OCI-LY3 (cell line): Measurements from ENCODE around the gene NPPB.

Experiments
- H2AFZ ChIP-seq: fragments of 200-600, 300-600 bp; shearing (Covaris generic); 2 replicates; pipeline ENCODE4 v1.6.0; 2014; ENCODE audit warnings: antibody characterized with exemption, low read depth, low read length
- H3K27ac ChIP-seq: fragments of 200-600, 300-600 bp; sonication (generic); 2 replicates; pipeline ENCODE4 v1.5.1; 2014; ENCODE audit warnings: mild to moderate bottlenecking, low read length, moderate library complexity, mixed read lengths
- H3K27me3 ChIP-seq: fragments of 200-600, 300-600 bp; sonication (generic); 2 replicates; pipeline ENCODE4 v1.6.1; 2014; ENCODE audit warnings: low read depth, low read length, mixed read lengths
- H3K36me3 ChIP-seq: fragments of 200-600, 300-600 bp; sonication (generic); replicated peaks from 2 replicates; pipeline ENCODE3; 2014; ENCODE audit warnings: low read depth, low read length, mixed read lengths
- H3K4me1 ChIP-seq: fragments of 300-600, 200-600 bp; sonication (generic); 2 replicates; pipeline ENCODE4 v1.6.1; 2014; ENCODE audit warnings: low read length, mixed read lengths
- H3K4me2 ChIP-seq: fragments of 200-600, 300-600 bp; sonication (generic); 2 replicates; pipeline ENCODE4 v1.6.1; 2014; ENCODE audit warnings: low read length, mixed read lengths
- H3K4me3 ChIP-seq: fragments of 300-600, 200-600 bp; sonication (generic); 2 replicates; pipeline ENCODE4 v1.5.1; 2014; ENCODE audit warnings: antibody characterized with exemption, mild to moderate bottlenecking, low read length, moderate library complexity
- H3K79me2 ChIP-seq: fragments of 300-600, 200-600 bp; shearing (Covaris generic); 2 replicates; pipeline ENCODE4 v1.6.1; 2014; ENCODE audit warnings: mild to moderate bottlenecking, low read length, mixed read lengths
- H3K9ac ChIP-seq: fragments of 300-600, 200-600 bp; shearing (Covaris generic); 2 replicates; pipeline ENCODE4 v1.6.0; 2014; ENCODE audit warnings: mild to moderate bottlenecking, low read length, moderate library complexity
- H3K9me3 ChIP-seq: fragments of 200-600, 300-600 bp; shearing (Covaris generic); 2 replicates; pipeline ENCODE4 v1.6.1; 2014; ENCODE audit warnings: low read length, mixed read lengths; ENCODE audit not compliant: insufficient read depth
- H4K20me1 ChIP-seq: fragments of 200-600, 300-600 bp; sonication (generic); 2 replicates; pipeline ENCODE4 v1.6.1; 2016; ENCODE audit warnings: low read length, mixed read lengths; ENCODE audit not compliant: insufficient read depth
- CTCF ChIP-seq: fragments of 200-600, 300-600 bp; sonication (generic); IDR thresholded peaks from 2 replicates; pipeline ENCODE4 v1.5.1; 2014; ENCODE audit warnings: antibody characterized with exemption, low read length, low read depth
- EZH2phosphoT487 ChIP-seq: fragments of 200-600 bp; shearing (Covaris generic); IDR thresholded peaks from 2 replicates; pipeline ENCODE4 v1.6.1; 2018; ENCODE audit warnings: antibody characterized with exemption, mixed run types, low read depth

NPPB gene

GRCh38 chr1:11848373-11848700 is 10.4 kb downstream of the NPPB start:
- H3K79me2 ChIP-seq = no peaks in the 10 kb centered on the region
- peaks cover 9% of the 10 kb centered on the region for H3K36me3 ChIP-seq
- no peaks in the 10 kb centered on the region for H3K4me1 ChIP-seq
- H3K27me3 ChIP-seq = no peaks in the 10 kb centered on the region
- no peaks in the 10 kb centered on the region for H3K9me3 ChIP-seq
- H3K4me2 ChIP-seq = no peak overlapping the region
- no peak overlapping the region for H3K9ac ChIP-seq
- H2AFZ ChIP-seq = no peak overlapping the region
- no peak for TF ChIP-seq CTCF
- H4K20me1 ChIP-seq = no peaks in the 10 kb centered on the region
- H3K4me3 ChIP-seq = no peak overlapping the region
- H3K27ac ChIP-seq = no peak overlapping the region

GRCh38 chr1:11847667-11848372 is 10.9 kb downstream of the NPPB start, which contains the start of gene NPPA:
Gene NPPA, minus strand, starts transcription at chr1:11847783. Its CDS starts 99 bp downstream, at chr1:11847684.
- no peaks in the 10 kb centered on the region for H3K4me1 ChIP-seq
- no peak within 1 kb of the TSS for H3K4me2 ChIP-seq
- H3K27ac ChIP-seq = no peak within 1 kb of the TSS
- H2AFZ ChIP-seq = no peak within 1 kb of the TSS
- no peaks in the 10 kb centered on the region for H3K27me3 ChIP-seq
- H3K9ac ChIP-seq = no peak within 1 kb of the TSS
- H3K4me3 ChIP-seq = no peak within 1 kb of the TSS
- H4K20me1 ChIP-seq = no peaks in the 10 kb centered on the region
- peaks cover 9% of the 10 kb centered on the region for H3K36me3 ChIP-seq
- H3K79me2 ChIP-seq = no peaks in the 10 kb centered on the region
- TF ChIP-seq EZH2phosphoT487 (no peak), CTCF (no peak)
- no peaks in the 10 kb centered on the region for H3K9me3 ChIP-seq

GRCh38 chr1:11845641-11846335 is 13.0 kb downstream of the NPPB start:
- H4K20me1 ChIP-seq = no peaks in the 10 kb centered on the region
- no peak overlapping the region for H3K4me2 ChIP-seq
- no peaks in the 10 kb centered on the region for H3K79me2 ChIP-seq
- H3K27ac ChIP-seq = no peak overlapping the region
- H3K9me3 ChIP-seq = no peaks in the 10 kb centered on the region
- H3K36me3 ChIP-seq = peaks cover 11% of the 10 kb centered on the region
- no peaks in the 10 kb centered on the region for H3K4me1 ChIP-seq
- no peak overlapping the region for H2AFZ ChIP-seq
- H3K4me3 ChIP-seq = no peak overlapping the region
- TF ChIP-seq CTCF (no peak), EZH2phosphoT487 (no peak)
- no peaks in the 10 kb centered on the region for H3K27me3 ChIP-seq
- no peak overlapping the region for H3K9ac ChIP-seq

GRCh38 chr1:11842154-11843041 is 16.3 kb downstream of the NPPB start:
- Histone ChIP-seq H2AFZ (no peak overlapping the region), H3K36me3 (peaks cover 14% of the 10 kb centered on the region), H3K4me3 (no peak overlapping the region), H3K9ac (no peak overlapping the region), H3K79me2 (no peaks in the 10 kb centered on the region), H3K9me3 (no peaks in the 10 kb centered on the region), H4K20me1 (no peaks in the 10 kb centered on the region), H3K4me1 (no peaks in the 10 kb centered on the region), H3K27me3 (no peaks in the 10 kb centered on the region), H3K4me2 (no peak overlapping the region), H3K27ac (no peak overlapping the region)
- TF ChIP-seq EZH2phosphoT487 (no peak), CTCF (no peak)
